KOPT-K1 (cell line): ENCODE measurements around the gene TROAP.
"Not testable (repeated sequence)": the region's sequence is repeated elsewhere in the genome, so short reads cannot be mapped to it uniquely, and the experiment has no call there.

ENCODE experiments used
- H3K27ac ChIP-seq: fragments of 200-600 bp; sonication (generic); 2 replicates; pipeline ENCODE4 v1.5.1; 2016; ENCODE audit warnings: antibody characterized with exemption, mild to moderate bottlenecking, low read depth, low read length; ENCODE audit not compliant: poor library complexity, severe bottlenecking
- H3K36me3 ChIP-seq: fragments of 200-600 bp; sonication (generic); 2 replicates; pipeline ENCODE4 v1.5.1; 2017; ENCODE audit warnings: antibody characterized with exemption, mild to moderate bottlenecking, low read length, moderate library complexity; ENCODE audit not compliant: insufficient read depth
- H3K9me3 ChIP-seq: fragments of 200-600 bp; sonication (generic); 2 replicates; pipeline ENCODE4 v1.5.1; 2017; ENCODE audit warnings: antibody characterized with exemption, low read length, mild to moderate bottlenecking; ENCODE audit not compliant: insufficient read depth, poor library complexity, severe bottlenecking

TROAP gene

DNA sequence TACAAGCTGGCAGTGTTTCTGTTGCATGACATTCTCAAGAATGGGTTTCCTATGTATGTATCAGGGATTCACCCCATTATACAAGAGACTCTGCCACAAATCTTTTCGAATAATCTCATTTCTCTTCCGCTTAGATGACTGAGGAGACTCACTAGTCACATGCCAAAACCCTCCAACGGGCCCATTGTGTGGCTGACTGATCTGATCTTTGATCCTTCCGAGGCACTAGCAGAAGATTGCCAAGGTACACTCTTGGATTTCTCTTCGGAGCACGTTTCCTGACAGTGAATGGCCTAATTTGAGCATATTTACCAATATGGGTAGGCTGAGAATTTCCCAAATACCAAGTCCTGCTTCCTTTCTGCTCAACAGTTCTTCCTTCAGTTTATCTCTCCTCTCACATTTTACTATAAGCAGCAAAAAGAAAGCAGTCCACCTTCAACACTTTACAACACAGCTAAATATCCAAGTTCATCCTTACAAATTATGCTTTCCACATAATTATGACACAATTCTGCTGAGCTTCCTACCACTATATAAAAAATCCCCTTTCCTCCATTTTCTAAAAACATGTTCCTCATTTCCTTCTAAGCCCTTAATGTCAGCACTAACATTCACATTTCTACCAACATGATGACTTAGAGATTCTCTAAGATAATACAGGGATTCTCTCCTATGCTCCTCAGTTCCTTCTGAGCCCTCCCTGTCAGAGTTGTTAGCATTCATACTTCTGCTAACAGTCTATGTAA, 17.1 kb upstream of the TROAP start:
- no peak overlapping the region for H3K27ac ChIP-seq
- H3K9me3 ChIP-seq, result no peaks in the 10 kb centered on the region
- no peaks in the 10 kb centered on the region for H3K36me3 ChIP-seq

DNA sequence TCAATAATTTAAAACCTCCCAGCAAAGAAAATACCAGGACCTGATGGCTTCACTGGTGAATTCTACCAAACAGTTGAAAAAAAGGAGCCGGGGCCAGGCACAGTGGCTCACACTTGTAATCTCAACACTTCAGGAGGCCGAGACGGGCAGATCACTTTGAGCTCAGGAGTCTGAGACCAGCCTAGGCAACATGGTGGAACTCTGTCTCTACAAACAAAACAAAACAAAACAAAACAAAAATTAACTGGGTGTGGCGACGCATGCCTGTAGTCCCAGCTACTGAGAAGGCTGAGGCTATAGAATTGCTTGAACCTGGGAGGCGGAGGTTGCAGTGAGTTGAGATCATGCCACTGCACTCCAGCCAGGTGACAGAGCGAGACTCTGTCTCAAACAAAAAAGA, 13.7 kb upstream of the TROAP start:
- Histone ChIP-seq H3K9me3 (no peaks in the 10 kb centered on the region), H3K36me3 (no peaks in the 10 kb centered on the region), H3K27ac (no peak overlapping the region)

GRCh38 chr12:49310451-49311000, 12.5 kb upstream of the TROAP start:
- not testable (repeated sequence) for H3K9me3 ChIP-seq, H3K36me3 ChIP-seq, H3K27ac ChIP-seq

- Histone ChIP-seq H3K27ac (no peak overlapping the region), H3K9me3 (no peaks in the 10 kb centered on the region), H3K36me3 (no peaks in the 10 kb centered on the region)
These were observed 8.2 kb upstream of the TROAP start for GRCh38 chr12:49314811-49315210.

GRCh38 chr12:49317118-49317517, 5.9 kb upstream of the TROAP start:
- not testable (repeated sequence) for H3K36me3 ChIP-seq, H3K27ac ChIP-seq, H3K9me3 ChIP-seq

GRCh38 chr12:49320411-49321103, 2.5 kb upstream of the TROAP start:
- peaks cover 13% of the 10 kb centered on the region for H3K36me3 ChIP-seq
- H3K27ac ChIP-seq, H3K9me3 ChIP-seq: not testable (repeated sequence)

- peak overlapping the region; percentile 82 for H3K27ac ChIP-seq
- H3K36me3 ChIP-seq, result peaks cover 31% of the 10 kb centered on the region
These were observed 718 bp upstream of the TROAP start for GRCh38 chr12:49322367-49322707.

DNA sequence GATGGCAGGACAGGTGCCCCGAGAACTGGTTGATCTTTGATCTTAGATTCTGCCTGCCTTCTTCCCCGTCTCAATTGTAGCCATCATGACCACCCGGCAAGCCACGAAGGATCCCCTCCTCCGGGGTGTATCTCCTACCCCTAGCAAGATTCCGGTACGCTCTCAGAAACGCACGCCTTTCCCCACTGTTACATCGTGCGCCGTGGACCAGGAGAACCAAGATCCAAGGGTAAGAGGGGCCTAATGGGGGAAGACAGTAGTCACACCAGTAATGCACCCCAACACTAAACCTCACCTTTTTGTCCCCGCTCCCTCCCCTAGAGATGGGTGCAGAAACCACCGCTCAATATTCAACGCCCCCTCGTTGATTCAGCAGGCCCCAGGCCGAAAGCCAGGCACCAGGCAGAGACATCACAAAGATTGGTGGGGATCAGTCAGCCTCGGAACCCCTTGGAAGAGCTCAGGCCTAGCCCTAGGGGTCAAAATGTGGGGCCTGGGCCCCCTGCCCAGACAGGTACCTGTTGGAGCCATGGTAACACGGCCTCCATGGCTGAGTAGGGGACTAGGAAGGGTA, 556 bp downstream of the TROAP start:
- Histone ChIP-seq H3K27ac (peak overlapping the region; percentile 82), H3K36me3 (peaks cover 44% of the 10 kb centered on the region)

More at GRCh38 chr12:49322367-49322707, 718 bp upstream of the TROAP start:
- H3K9me3 ChIP-seq, result no peaks in the 10 kb centered on the region

GRCh38 chr12:49325606-49326005, 2.6 kb downstream of the TROAP start:
- Histone ChIP-seq H3K36me3 (peaks cover 64% of the 10 kb centered on the region), H3K9me3 (no peaks in the 10 kb centered on the region), H3K27ac (no peak overlapping the region)

More for the DNA sequence above, 556 bp downstream of the TROAP start:
- no peaks in the 10 kb centered on the region for H3K9me3 ChIP-seq

DNA sequence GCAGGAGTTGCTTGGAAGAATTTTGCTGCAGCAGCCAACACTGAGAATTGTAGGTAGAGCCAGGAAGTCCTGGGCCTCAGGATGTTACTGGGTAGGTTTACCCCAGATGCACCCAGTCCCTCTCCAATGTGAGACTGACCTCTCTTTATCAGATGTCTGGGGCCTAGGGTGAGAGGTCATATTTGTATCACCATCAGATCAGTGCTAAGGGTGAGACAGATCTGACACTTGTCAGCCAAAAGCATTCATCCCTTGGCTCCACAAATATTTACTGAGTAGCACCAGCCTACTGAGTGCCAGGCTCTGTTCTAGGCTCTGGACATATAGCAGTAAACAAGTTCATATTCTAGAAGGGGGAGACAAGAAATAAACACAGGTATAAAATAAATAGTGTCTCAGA, 4.3 kb downstream of the TROAP start:
- H3K36me3 ChIP-seq, result peaks cover 81% of the 10 kb centered on the region
- no peaks in the 10 kb centered on the region for H3K9me3 ChIP-seq
- no peak overlapping the region for H3K27ac ChIP-seq

DNA sequence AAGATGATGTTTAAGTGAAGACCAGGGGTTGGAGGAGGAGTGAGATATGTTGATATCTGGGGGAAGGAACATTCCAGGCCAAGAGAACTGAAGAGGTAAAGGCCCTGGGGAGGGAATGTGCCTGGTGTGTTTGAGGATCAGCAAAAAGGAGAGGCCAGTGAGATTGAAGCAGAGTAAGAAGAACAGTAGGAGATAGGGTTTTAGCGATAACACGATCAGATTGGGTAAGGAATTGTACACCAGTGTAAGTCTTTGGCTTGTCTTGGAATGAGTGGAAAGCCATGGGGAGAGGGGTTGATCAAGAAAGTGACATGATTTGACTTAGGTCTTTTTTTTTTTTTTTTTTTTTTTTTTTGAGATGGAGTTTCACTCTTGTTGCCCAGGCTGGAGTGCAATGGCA, 4.8 kb downstream of the TROAP start:
- H3K9me3 ChIP-seq, result no peaks in the 10 kb centered on the region
- peaks cover 85% of the 10 kb centered on the region for H3K36me3 ChIP-seq
- H3K27ac ChIP-seq, result no peak overlapping the region

DNA sequence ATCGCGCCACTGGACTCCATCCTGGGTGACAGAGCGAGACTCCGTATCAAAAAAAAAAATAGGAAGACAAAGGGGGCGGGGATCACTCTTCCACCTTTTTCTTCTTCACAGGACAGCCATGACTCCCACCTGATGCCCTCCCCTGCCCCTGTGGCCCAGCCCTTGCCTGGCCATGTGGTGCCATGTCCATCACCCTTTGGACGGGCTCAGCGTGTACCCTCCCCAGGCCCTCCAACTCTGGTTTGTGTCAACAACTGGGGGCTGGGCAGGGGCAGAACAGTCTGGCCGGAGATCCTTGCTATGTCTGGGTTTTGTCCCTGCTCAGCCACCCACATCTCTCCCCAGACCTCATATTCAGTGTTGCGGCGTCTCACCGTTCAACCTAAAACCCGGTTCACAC, 5.8 kb downstream of the TROAP start:
- Histone ChIP-seq H3K9me3 (no peaks in the 10 kb centered on the region), H3K36me3 (peaks cover 85% of the 10 kb centered on the region), H3K27ac (no peak overlapping the region)

- H3K9me3 ChIP-seq, result no peaks in the 10 kb centered on the region
- H3K27ac ChIP-seq, result no peak overlapping the region
- H3K36me3 ChIP-seq, result peaks cover 76% of the 10 kb centered on the region
These were observed 7.1 kb downstream of the TROAP start for GRCh38 chr12:49330032-49330619.

DNA sequence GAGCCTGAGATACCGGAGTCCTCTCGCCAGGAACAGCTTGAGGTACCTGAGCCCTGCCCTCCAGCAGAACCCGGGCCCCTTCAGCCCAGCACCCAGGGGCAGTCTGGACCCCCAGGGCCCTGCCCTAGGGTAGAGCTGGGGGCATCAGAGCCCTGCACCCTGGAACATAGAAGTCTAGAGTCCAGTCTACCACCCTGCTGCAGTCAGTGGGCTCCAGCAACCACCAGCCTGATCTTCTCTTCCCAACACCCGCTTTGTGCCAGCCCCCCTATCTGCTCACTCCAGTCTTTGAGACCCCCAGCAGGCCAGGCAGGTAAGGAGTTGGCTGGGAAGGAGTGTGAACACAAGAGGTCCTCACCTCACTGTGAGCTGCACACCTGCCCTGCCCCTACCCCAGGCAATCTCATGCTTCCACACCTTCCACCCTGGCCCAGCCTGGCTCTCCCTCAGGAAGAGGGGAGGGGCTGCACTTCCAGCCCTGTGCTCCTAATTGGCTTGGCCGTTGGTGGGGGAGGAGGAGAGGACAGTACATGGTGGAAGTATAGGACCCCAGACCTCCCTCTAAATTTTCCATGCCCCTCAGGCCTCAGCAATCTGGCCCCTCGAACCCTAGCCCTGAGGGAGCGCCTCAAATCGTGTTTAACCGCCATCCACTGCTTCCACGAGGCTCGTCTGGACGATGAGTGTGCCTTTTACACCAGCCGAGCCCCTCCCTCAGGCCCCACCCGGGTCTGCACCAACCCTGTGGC, 7.8 kb downstream of the TROAP start:
- no peaks in the 10 kb centered on the region for H3K9me3 ChIP-seq
- H3K36me3 ChIP-seq, result peaks cover 69% of the 10 kb centered on the region
- H3K27ac ChIP-seq, result no peak overlapping the region
